HCT116 (cell line): ENCODE results near the gene OR2AT4. TPM values are rescaled to one million over a fixed set of nuclear protein-coding genes. Genes with fewer than 3 reads are reported as not detected.
A peak's percentile ranks its signal among the peaks of the same experiment; 100 is the strongest.

Experiments
- ATAC-seq: fragments of 200-7000 bp; cut with Tn5 transposase; 2 replicates; pipeline ENCODE4 v1.9.1; 2020; ENCODE audit warnings: mild to moderate bottlenecking, moderate library complexity
- BruUV-seq: library from RNA; stranded (reverse); fragments of 400-500 nt; replicated peaks from 2 replicates; lab custom pipeline; 2021; lab: Mats Ljungman, UMichigan
- CTCF ChIA-PET: fragments of 300-600 bp; sonication (Branson Sonifier 250); formaldehyde crosslinking; loops from one replicate; lab custom pipeline; 2021; ENCODE audit warnings: antibody characterized with exemption; lab: Charles Lee
- POLR2A ChIA-PET: fragments of 300-600, 350-600 bp; sonication (Branson Sonifier 250); formaldehyde crosslinking; loops from one replicate; lab custom pipeline; 2021; ENCODE audit warnings: antibody characterized with exemption; lab: Charles Lee
- RAD21 ChIA-PET, 2 experiments: fragments of 300-600 bp; sonication (Branson Sonifier 250); formaldehyde crosslinking; loops; one replicate each; lab custom pipeline; 2023; ENCODE audit warnings: low total read pairs in 2 of 2; ENCODE audit not compliant: uncharacterized antibody in 2 of 2, unreplicated experiment in 2 of 2, low non-redundant PET in 1 of 2; lab: Charles Lee
- DNase-seq: peaks from one replicate; pipeline ENCODE4 v3.0.0-alpha.2; 2010; ENCODE audit warnings: low read depth, low spot score
- H2AFZ ChIP-seq: fragments of 200-600 bp; shearing (Covaris generic), sonication (generic); 2 replicates; pipeline ENCODE4 v1.6.1; 2017; ENCODE audit warnings: low read depth, mixed run types, mixed read lengths, antibody characterized with exemption, low read length; ENCODE audit not compliant: poor library complexity, severe bottlenecking
- H3K27ac ChIP-seq: 2 replicates; pipeline ENCODE4 v1.5.1; 2012; ENCODE audit warnings: low read depth, low read length
- H3K27me3 ChIP-seq: fragments of 200-600 bp; sonication (generic); 2 replicates; pipeline ENCODE4 v1.6.1; 2016; ENCODE audit warnings: mixed run types, low read length, mixed read lengths; ENCODE audit not compliant: insufficient read depth
- H3K36me3 ChIP-seq, 2 experiments: fragments of 200-500 bp in 1 of 2; fragments of 200-600 bp in 1 of 2; sonication (Bioruptor generic) in 1 of 2; sonication (generic) in 1 of 2; 2 replicates each; pipeline versions ENCODE4 v1.5.1 to v1.6.1; 2014 to 2016; ENCODE audit warnings: low read length in 2 of 2, inconsistent platforms in 1 of 2, mixed read lengths in 1 of 2, mixed run types in 1 of 2; ENCODE audit not compliant: insufficient read depth in 2 of 2, control insufficient read depth in 1 of 2
- H3K4me1 ChIP-seq, 2 experiments: fragments of 200-600 bp in 1 of 2; sonication (generic) in 1 of 2; 2 replicates each; pipeline versions ENCODE4 v1.5.1 to v1.6.1; 2012 to 2017; ENCODE audit warnings: low read length in 2 of 2, inconsistent platforms in 1 of 2, mild to moderate bottlenecking in 1 of 2, mixed read lengths in 1 of 2, mixed run types in 1 of 2, moderate library complexity in 1 of 2; ENCODE audit not compliant: insufficient read depth in 2 of 2, control insufficient read depth in 1 of 2
- H3K4me2 ChIP-seq: fragments of 200-600 bp; sonication (generic); 2 replicates; pipeline ENCODE4 v1.6.1; 2017; ENCODE audit warnings: mixed run types, low read length, mixed read lengths
- H3K4me3 ChIP-seq, 2 experiments: fragments of 200-600 bp in 1 of 2; sonication (generic) in 1 of 2; replicated peaks in 1 of 2; 2 replicates each; pipeline ENCODE4 v1.5.1; 2011 to 2016; ENCODE audit warnings: low read length in 2 of 2, control low read depth in 1 of 2, low read depth in 1 of 2, mild to moderate bottlenecking in 1 of 2, mixed read lengths in 1 of 2, mixed run types in 1 of 2
- H3K79me2 ChIP-seq: fragments of 200-600 bp; sonication (generic); 2 replicates; pipeline ENCODE4 v1.6.1; 2017; ENCODE audit warnings: mild to moderate bottlenecking, mixed run types, low read length, moderate library complexity, mixed read lengths; ENCODE audit not compliant: insufficient read depth
- H3K9ac ChIP-seq: fragments of 200-600 bp; sonication (generic); 2 replicates; pipeline ENCODE4 v1.6.1; 2016; ENCODE audit warnings: low read length, mixed read lengths
- H3K9me2 ChIP-seq: fragments of 200-600 bp; sonication (generic), shearing (Covaris generic); 2 replicates; pipeline ENCODE4 v1.6.1; 2017; ENCODE audit warnings: mixed run types, mild to moderate bottlenecking, moderate library complexity; ENCODE audit not compliant: insufficient read depth
- H3K9me3 ChIP-seq, 2 experiments: fragments of 200-500 bp in 1 of 2; fragments of 200-600 bp in 1 of 2; sonication (Bioruptor generic) in 1 of 2; sonication (generic) in 1 of 2; 2 replicates each; pipeline ENCODE4 v1.6.1; 2014 to 2017; ENCODE audit warnings: low read length in 2 of 2, mixed read lengths in 2 of 2, inconsistent platforms in 1 of 2, low read depth in 1 of 2, mild to moderate bottlenecking in 1 of 2, mixed run types in 1 of 2, moderate library complexity in 1 of 2; ENCODE audit not compliant: control insufficient read depth in 1 of 2, insufficient read depth in 1 of 2
- H4K20me1 ChIP-seq: fragments of 200-600 bp; sonication (generic), shearing (Covaris generic); 2 replicates; pipeline ENCODE4 v1.6.1; 2017; ENCODE audit warnings: mixed run types, mild to moderate bottlenecking, moderate library complexity; ENCODE audit not compliant: insufficient read depth
- POLR2AphosphoS5 ChIP-seq: IDR thresholded peaks from 2 replicates; pipeline ENCODE4 v1.6.1; 2011; ENCODE audit warnings: mild to moderate bottlenecking, low read depth, low read length, moderate library complexity
- SRF ChIP-seq: IDR thresholded peaks from 2 replicates; pipeline ENCODE4 v1.6.1; 2012; ENCODE audit warnings: low read depth
- TCF7L2 ChIP-seq: IDR thresholded peaks from 2 replicates; pipeline ENCODE4 v1.7.0; 2011; ENCODE audit warnings: borderline replicate concordance, inconsistent platforms; ENCODE audit not compliant: insufficient read depth, insufficient read length; ENCODE audit errors: extremely low read depth
- YY1 ChIP-seq: IDR thresholded peaks from 2 replicates; pipeline ENCODE4 v1.6.1; 2011; ENCODE audit warnings: low read length, low read depth, moderate library complexity, mild to moderate bottlenecking; ENCODE audit not compliant: insufficient replicate concordance; ENCODE audit errors: extremely low read depth
- ZFX ChIP-seq: fragments of 450-650 bp; IDR thresholded peaks from 2 replicates; pipeline ENCODE4 v1.6.1; 2017
- intact Hi-C: fragments of 100-400 bp; cut with micrococcal nuclease; formaldehyde crosslinking; loops from 2 replicates; pipeline ENCODE4 v1.10.0; 2022
- total RNA-seq: library from RNA; stranded (reverse); gene quantifications from one replicate; pipeline ENCODE4 v1.2.1, GENCODE V29; 2021; ENCODE audit not compliant: unreplicated experiment
- TF ChIP-seq, protein P1 (sequence below): IDR thresholded peaks from 2 replicates; pipeline ENCODE4 v1.6.1; 2011; ENCODE audit warnings: mild to moderate bottlenecking, low read length, moderate library complexity; ENCODE audit not compliant: insufficient replicate concordance; ENCODE audit errors: extremely low read depth

OR2AT4 gene
- total RNA-seq, 1 experiment from 2014 or later, result not detected

DNA sequence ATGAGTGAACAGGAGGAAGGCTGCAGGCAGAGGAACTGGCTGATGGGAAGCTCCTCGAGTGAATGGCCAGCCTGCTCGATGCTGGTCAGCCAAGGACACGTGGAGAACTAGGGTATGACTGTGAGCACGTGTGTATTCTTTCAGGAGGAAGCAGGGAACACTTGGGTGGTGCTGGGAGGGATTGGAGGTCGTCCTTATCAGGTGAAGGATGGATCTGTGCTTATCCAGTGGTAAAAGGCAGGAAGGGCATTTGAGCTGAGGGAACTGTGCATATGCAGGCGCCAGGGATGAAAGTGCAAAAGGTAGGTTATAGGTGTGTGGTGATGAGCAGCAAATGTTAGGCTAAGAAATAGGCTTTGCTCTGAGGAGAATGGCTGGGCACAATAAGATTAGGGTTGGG is 44.5 kb upstream of the OR2AT4 start:
- Histone ChIP-seq H3K27me3 (no peaks in the 10 kb centered on the region), H3K4me1 (peaks cover 10 to 28% of the 10 kb centered on the region in 2 experiments), H3K79me2 (no peaks in the 10 kb centered on the region), H3K9me2 (no peaks in the 10 kb centered on the region), H3K36me3 (no peaks in the 10 kb centered on the region), H2AFZ (peak overlapping the region; percentile 75), H3K9me3 (no peaks in the 10 kb centered on the region), H3K4me2 (peak overlapping the region; percentile 27; the same call in 1 of the 2 replicates), H3K4me3 (no peak overlapping the region), H4K20me1 (no peaks in the 10 kb centered on the region), H3K27ac (no peak overlapping the region), H3K9ac (no peak overlapping the region)
- intact Hi-C loops, result loop anchor here (2.0 kb wide), 2 partner anchors 100 to 118 kb away; partner anchors contain the start of gene TPBGL
- CTCF ChIA-PET, result interaction anchor here (0.6 to 9.1 kb wide), 28 partner anchors 9 to 247 kb away, joined by 3 to 255 read pairs (median 5); partner anchors contain the start of genes SLCO2B1 and TPBGL
- no peak for DNase-seq
- RAD21 ChIA-PET, result interaction anchor here (1.0 to 2.2 kb wide), 10 partner anchors 64 to 212 kb away, joined by 3 to 21 read pairs (median 5); no protein-coding TSS in a partner anchor
- no TSS peak for BruUV-seq
- POLR2A ChIA-PET, result interaction anchor here (1.0 to 1.5 kb wide), 3 partner anchors 13 to 108 kb away, joined by 3 to 8 read pairs (median 5); no protein-coding TSS in a partner anchor
- TF ChIP-seq YY1 (no peak), POLR2AphosphoS5 (no peak), TCF7L2 (no peak), ZFX (no peak), SRF (no peak)
- TF ChIP-seq, protein P1, sequence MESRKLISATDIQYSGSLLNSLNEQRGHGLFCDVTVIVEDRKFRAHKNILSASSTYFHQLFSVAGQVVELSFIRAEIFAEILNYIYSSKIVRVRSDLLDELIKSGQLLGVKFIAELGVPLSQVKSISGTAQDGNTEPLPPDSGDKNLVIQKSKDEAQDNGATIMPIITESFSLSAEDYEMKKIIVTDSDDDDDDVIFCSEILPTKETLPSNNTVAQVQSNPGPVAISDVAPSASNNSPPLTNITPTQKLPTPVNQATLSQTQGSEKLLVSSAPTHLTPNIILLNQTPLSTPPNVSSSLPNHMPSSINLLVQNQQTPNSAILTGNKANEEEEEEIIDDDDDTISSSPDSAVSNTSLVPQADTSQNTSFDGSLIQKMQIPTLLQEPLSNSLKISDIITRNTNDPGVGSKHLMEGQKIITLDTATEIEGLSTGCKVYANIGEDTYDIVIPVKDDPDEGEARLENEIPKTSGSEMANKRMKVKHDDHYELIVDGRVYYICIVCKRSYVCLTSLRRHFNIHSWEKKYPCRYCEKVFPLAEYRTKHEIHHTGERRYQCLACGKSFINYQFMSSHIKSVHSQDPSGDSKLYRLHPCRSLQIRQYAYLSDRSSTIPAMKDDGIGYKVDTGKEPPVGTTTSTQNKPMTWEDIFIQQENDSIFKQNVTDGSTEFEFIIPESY, result no peak
- ATAC-seq, result no peak
